ENCODE results near the gene SMAD3. TPM values are rescaled to one million over a fixed set of nuclear protein-coding genes. Genes with fewer than 3 reads are reported as not detected.
"Not testable (repeated sequence)": the region's sequence is repeated elsewhere in the genome, so short reads cannot be mapped to it uniquely, and the experiment has no call there.

Gene SMAD3
- total RNA-seq, 1 donor from 2014 or later: 18.4 TPM

- DNase-seq (ENCODE audit: low spot score): peak; percentile 39
- intact Hi-C loops (cut with DNase I): no loop called here
Observed at GRCh38 chr15:67148196-67148701, 82.8 kb downstream of the SMAD3 start.

DNA sequence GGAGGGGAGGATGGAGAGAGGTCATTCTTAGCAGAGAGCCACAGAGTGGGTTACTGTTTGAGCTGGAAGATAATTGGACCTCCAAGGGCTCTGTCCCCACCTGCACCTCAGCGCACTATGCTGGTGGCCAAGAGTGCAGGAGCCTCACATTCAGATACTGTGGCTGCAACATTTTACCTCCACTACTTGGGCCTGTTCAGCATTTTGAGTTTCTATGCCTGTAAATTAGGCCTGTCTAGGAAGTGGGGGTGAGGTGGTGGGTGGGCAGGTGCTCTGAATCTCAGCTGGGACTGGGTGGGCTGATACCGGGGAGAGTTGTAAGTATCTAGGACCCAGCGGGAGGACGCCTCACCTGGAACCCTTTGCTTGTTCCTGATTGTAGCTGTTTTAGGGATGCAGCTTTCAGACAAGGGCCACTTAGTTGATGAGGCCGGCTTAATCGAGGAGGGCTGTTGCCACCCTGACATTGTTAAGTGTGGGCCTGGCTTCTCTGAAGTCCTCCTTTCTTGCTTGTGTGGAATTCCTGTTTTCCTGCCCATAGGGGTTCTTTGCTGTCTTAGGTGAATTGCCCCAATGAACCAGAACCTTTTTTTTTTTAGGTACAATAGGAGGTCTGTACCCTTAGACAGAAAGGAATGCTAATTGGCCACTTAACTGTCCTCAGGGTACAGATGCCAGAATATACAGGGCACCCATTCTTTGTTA is 83.8 kb downstream of the SMAD3 start:
- DNase-seq (ENCODE audit: low spot score): peak; percentile 56
- intact Hi-C loops (cut with DNase I): no loop called here

DNA sequence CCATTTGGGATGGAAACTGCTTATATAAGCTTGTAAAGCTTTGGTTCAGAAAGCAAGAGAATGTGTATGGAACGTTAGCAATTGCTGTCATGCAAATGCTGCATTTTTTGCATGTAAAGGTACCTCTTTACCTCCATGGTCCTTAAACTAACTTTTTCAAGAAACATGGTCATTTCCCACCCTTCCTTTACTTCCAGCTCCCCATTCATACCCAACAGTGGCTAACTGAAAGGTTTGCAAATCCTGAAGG is 84.3 kb downstream of the SMAD3 start:
- intact Hi-C loops (cut with DNase I): no loop called here
- no peak for DNase-seq (ENCODE audit: low spot score)

DNA sequence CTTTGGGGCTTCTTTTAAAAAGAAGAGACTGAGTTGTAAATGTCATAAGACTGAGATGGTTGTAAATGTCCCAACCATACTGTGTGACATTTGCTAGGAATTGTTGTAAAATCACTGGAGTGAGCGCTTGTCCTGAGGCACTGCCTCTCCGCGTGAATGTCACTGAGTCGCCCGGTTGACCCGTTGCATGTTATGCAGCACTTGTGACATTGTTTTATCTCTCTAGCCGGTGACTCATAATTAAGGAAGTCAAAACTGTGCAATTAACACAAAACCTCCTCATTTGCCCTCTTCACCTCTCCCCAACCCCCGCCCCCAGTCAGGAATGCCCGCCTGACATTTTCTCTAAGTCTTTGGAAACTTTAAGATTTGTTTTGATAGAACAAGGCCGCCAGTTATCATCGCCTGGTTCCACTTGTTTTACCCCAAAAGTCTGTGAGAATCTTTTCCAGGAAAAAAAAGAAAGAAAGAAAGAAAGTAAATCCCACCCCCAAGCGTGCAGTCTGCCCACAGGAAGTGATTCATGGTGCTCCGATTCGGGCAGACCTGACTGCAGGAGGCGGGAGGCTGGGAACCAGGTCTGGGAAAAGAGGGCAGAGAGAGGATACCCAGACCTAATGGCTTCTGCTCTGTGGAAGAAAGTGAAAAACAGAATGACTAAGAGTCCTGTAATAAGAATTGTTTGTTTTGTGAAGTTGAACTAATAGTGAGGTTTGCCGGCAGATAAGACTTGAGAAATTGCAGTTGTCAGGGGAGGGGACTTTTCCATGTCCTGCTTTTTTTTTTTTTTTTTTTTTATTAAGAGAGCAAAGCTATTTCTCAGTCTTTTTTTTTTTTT is 84.8 kb downstream of the SMAD3 start:
- DNase-seq (ENCODE audit: low spot score): peak; percentile 77
- intact Hi-C loops (cut with DNase I): no loop called here

- intact Hi-C loops (cut with DNase I): no loop called here
- no peak for DNase-seq (ENCODE audit: low spot score)
Observed at GRCh38 chr15:67152429-67152828, 87.0 kb downstream of the SMAD3 start.

DNA sequence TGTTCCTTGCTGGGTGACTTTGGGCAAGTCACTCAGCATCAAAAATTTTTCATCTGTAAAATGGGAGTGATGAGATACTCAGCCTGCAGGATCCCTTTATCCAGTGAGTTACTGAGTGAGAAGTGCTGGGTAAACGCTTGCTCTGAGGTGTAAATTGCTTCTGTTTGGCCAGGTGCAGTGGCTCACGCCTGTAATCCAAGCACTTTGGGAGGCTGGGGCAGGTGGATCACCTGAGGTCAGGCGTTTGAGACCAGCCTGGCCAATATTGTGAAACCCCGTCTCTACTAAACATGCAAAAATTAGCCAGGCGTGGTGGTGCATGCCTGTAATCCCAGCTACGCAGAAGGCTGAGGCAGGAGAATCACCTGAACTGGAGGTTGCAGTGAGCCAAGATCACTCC is 87.6 kb downstream of the SMAD3 start:
- DNase-seq (ENCODE audit: low spot score): peak; percentile 24
- intact Hi-C loops (cut with DNase I): not testable (repeated sequence)

DNA sequence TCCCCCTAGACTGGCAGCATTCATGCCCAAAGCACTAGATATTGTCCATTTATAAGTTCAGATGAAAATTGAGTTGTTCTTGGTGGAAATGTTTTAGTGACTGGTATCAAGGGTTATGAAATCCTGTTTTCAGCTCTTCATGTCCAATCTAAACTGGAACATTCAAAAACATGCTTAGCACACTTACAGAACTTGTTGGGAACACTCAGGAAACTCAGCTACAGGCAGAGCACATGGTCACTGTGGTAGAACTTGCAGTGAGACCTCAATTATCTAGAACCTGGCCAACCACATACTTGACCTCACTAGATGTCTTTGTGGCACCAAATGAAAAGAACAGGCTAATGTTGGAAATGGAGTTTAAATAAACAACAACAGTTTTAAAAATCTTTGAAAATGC is 88.8 kb downstream of the SMAD3 start:
- peak; percentile 9 for DNase-seq (ENCODE audit: low spot score)
- intact Hi-C loops (cut with DNase I): no loop called here

GRCh38 chr15:67156426-67156825 is 91.0 kb downstream of the SMAD3 start:
- intact Hi-C loops (cut with DNase I): no loop called here
- DNase-seq (ENCODE audit: low spot score): peak; percentile 26

GRCh38 chr15:67156834-67157233 is 91.4 kb downstream of the SMAD3 start:
- intact Hi-C loops (cut with DNase I): no loop called here
- DNase-seq (ENCODE audit: low spot score): peak; percentile 22

GRCh38 chr15:67157521-67158252 is 92.3 kb downstream of the SMAD3 start:
- DNase-seq (ENCODE audit: low spot score): peak; percentile 41
- intact Hi-C loops (cut with DNase I): no loop called here

DNA sequence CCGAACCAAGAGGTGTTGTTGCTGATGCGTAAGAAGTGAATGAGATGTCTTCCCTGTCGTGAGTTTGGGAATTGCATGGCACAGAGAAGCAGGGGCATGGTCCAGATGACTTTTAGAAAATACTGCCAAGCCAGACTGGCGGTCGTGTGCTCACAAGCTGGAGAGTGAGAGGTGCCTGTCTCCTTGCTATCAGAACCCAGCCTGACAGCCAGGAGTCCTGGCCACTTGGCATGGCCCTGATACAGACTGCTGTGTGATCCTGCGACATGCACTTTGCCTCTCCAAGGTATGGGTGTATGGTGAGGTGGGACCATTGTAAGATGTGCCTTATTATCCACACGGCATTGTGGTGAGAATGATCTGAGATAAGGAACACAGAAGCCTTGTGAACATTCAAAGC is 93.0 kb downstream of the SMAD3 start:
- intact Hi-C loops (cut with DNase I): no loop called here
- DNase-seq (ENCODE audit: low spot score): peak; percentile 62

- intact Hi-C loops (cut with DNase I): no loop called here
- no peak for DNase-seq (ENCODE audit: low spot score)
Observed at GRCh38 chr15:67161412-67161811, 96.0 kb downstream of the SMAD3 start.

GRCh38 chr15:67161881-67162280 is 96.5 kb downstream of the SMAD3 start:
- DNase-seq (ENCODE audit: low spot score): no peak
- intact Hi-C loops (cut with DNase I): no loop called here

GRCh38 chr15:67163180-67163579 is 97.8 kb downstream of the SMAD3 start:
- intact Hi-C loops (cut with DNase I): no loop called here
- no peak for DNase-seq (ENCODE audit: low spot score)

DNA sequence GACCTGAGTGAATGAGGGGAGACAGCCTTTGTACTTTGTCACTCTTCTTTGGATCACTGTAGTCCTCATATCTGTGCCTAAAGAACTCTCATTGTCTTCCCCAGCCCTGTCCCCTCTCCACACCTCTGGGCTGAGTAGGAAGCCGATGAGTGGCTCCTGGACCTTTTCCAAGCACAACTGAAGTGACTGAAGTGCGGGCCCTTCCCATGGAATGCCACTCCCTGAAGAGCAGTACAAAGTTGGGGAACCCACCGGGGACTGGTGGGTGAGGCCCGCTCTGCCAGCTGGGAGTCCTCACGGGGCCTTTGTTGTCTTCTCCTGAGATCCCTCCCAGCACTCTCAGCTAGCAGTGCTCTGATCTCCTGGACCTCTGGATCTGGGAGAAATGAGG is 99.0 kb downstream of the SMAD3 start:
- no peak for DNase-seq (ENCODE audit: low spot score)

DNA sequence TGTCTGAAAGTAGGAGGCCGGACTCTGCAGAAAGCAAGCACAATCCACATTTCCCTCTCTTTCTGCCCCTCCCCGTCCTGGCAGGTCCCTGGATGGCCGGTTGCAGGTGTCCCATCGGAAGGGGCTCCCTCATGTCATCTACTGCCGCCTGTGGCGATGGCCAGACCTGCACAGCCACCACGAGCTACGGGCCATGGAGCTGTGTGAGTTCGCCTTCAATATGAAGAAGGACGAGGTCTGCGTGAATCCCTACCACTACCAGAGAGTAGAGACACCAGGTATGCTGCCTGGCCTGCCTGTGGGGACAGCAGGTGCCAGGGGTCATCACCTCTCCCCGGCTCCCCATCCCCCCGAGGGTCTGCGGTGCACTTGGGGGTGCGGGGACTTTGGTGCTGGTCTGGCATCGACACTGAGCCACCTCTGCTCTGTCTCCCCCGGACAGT is 99.4 kb downstream of the SMAD3 start:
- intact Hi-C loops (cut with DNase I): no loop called here

More for the DNA sequence above, 99.0 kb downstream of the SMAD3 start:
- intact Hi-C loops (cut with DNase I): no loop called here

GRCh38 chr15:67165254-67166253 is 100.2 kb downstream of the SMAD3 start:
- intact Hi-C loops (cut with DNase I): no loop called here
- DNase-seq (ENCODE audit: low spot score): no peak

More for the DNA sequence above, 99.4 kb downstream of the SMAD3 start:
- no peak for DNase-seq (ENCODE audit: low spot score)

DNA sequence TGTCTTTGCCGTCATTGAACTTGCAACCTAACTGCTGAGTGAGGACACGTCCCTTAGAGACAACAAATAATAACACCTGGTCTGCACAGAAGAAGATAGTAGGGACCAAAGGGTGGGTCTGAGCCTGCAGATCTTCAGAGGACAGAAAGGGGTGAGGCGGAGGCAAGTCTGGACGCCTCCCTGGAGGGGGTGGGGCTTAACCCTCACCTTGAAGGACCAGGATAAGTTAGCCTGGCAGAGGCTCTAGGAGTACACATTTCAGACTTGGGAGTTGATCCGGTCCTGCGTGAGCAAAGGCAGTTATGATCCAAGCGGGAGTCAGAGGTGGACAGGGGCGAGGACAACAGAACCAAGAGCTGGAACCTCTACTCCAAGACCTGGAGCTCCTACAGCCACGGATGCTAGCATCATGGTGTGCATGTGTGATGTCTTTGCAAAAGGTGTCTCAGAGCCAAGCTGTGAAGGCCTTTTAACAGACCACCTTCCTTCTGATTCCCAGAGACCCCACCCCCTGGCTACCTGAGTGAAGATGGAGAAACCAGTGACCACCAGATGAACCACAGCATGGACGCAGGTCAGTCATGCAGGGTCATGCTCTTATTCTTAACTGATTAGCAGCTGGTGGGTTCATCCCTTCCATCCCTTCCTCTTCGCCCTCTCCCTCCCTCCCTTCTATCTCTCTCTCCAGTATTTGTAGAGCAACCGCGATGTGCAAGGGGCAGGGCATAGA is 101.0 kb downstream of the SMAD3 start:
- intact Hi-C loops (cut with DNase I): no loop called here
- no peak for DNase-seq (ENCODE audit: low spot score)

DNA sequence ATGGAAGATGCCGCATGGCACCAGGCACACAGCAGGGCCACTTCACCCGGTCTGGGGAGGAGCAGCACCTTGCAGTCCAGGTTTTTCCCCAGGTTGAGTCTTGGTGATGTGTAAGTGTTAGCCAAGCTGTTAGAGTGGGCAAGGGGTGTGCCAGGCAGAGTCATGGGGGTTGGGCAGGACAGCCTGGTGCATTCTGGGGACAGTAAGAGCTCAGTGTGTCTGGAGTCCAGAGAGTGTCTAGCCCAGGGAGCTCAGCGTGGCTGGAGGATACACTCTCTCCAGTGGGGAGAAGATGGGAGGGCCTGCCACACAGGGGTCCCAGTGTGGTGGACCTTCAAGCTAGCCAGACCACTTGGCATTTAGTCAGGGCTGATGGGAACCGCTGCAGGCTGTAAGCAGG is 101.7 kb downstream of the SMAD3 start:
- DNase-seq (ENCODE audit: low spot score): no peak
- intact Hi-C loops (cut with DNase I): no loop called here
